Right lobe of liver (tissue), 6 donors: ENCODE measurements around the gene PTPRN2. TPM values are rescaled to one million over a fixed set of nuclear protein-coding genes. Genes with fewer than 3 reads are reported as not detected.

Experiments used
- ATAC-seq, 4 donors: fragments of 200-7000 bp; cut with Tn5 transposase; one replicate each; pipeline ENCODE4 v1.9.1; 2020; ENCODE audit warnings: mild to moderate bottlenecking in 4 of 4, moderate library complexity in 4 of 4
- DNase-seq, 3 donors: peaks; one replicate each; pipeline ENCODE4 v3.0.0-alpha.2; 2020
- H3K27ac ChIP-seq, 3 donors: fragments of 200-600 bp; one replicate each; pipeline ENCODE4 v1.8.0; 2022
- H3K27me3 ChIP-seq, 2 donors: fragments of 200-600 bp; one replicate each; pipeline ENCODE4 v1.8.0; 2022
- H3K36me3 ChIP-seq, 4 donors: fragments of 200-600 bp; sonication (generic) in 1 of 4; one replicate each; pipeline versions ENCODE4 v1.5.1 to v1.8.0; 2017 to 2022; ENCODE audit warnings: control low read depth in 1 of 4
- H3K4me1 ChIP-seq, 4 donors: fragments of 200-600 bp; sonication (generic) in 1 of 4; one replicate each; pipeline versions ENCODE4 v1.5.1 to v1.8.0; 2017 to 2022; ENCODE audit warnings: control low read depth in 1 of 4
- H3K4me3 ChIP-seq, 3 donors: fragments of 200-600 bp; one replicate each; pipeline ENCODE4 v1.8.0; 2022
- H3K9me3 ChIP-seq, 4 donors: fragments of 200-600 bp; sonication (generic) in 1 of 4; one replicate each; pipeline versions ENCODE4 v1.5.1 to v1.8.0; 2017 to 2022; ENCODE audit warnings: control low read depth in 1 of 4
- POLR2A ChIP-seq: fragments of 450-650 bp; IDR thresholded peaks from one replicate; pipeline ENCODE4 v1.6.1; 2017; ENCODE audit warnings: antibody characterized with exemption, mild to moderate bottlenecking
- WGBS: methylation state at CpG from one replicate; pipeline ENCODE4 v1.1.6; 2018; ENCODE audit warnings: low coverage, low lambda C conversion rate; ENCODE audit not compliant: insufficient coverage; ENCODE audit errors: missing lambda C conversion rate; 5-methylcytosine and 5-hydroxymethylcytosine counted together
- intact Hi-C, 2 donors: fragments of 100-400 bp; cut with DNase I; formaldehyde crosslinking; loops; one replicate each; pipeline versions ENCODE4 v1.11.2 to v1.14.1; 2022
- total RNA-seq, 6 experiments: library from RNA; depleted of rRNA in 2 of 6; stranded (reverse); fragments of >200 nt in 2 of 6; fragmentation: NEBNext Ultra II Directional in 3 of 6; extraction: Animal tissue kit (Norgen Biotek cat#: 25700) in 3 of 6; gene quantifications; one replicate each; pipeline versions ENCODE4 v1.1.0 to v1.2.4, GENCODE V29; 2016 to 2023
- TF ChIP-seq, protein P1 (sequence below), 4 donors: fragments of 200-600 bp in 3 of 4; fragments of 450-650 bp in 1 of 4; IDR thresholded peaks; one replicate each; pipeline versions ENCODE4 v1.5.1 to v1.8.0; 2016 to 2022; ENCODE audit warnings: antibody characterized with exemption in 4 of 4, mild to moderate bottlenecking in 2 of 4
- donor health status: DM: no; HTN: yes; CAD: no.
- donor health status: DM: no; HTN: no; CAD: no.
- donor health status: DM: no; HTN: no; CAD: no.
- donor health status: DM: no; HTN: yes; CAD: no.
- donor health status: DM: no; HTN: yes; CAD: no.

Gene PTPRN2
- total RNA-seq, 6 experiments from 2014 or later = 0.15 to 0.87 (median 0.67) TPM

DNA sequence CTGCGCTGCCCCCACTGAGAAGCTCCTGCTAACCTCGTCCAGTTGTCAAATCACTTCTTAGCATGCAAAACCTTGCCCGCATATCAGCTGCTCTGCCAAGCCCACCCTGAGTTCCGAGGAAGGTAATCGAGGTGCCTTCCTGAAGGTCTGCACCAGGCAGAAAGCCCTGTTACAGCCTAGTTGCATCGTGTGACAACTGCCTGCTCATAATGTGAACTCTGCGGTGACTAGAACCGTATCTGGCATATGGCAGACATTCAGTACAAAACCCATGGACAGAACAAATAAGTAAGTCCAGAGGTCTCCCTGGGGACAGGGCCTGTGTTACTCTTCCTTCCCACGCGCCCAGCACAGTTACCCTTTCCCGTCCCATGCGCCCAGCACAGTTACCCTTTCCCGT lies 856.5 kb downstream of the PTPRN2 start:
- no peak for DNase-seq
- Histone ChIP-seq H3K4me1 (no peaks in the 10 kb centered on the region), H3K9me3 (no peaks in the 10 kb centered on the region), H3K27ac (no peak overlapping the region), H3K4me3 (no peak overlapping the region), H3K36me3 (no peaks in the 10 kb centered on the region), H3K27me3 (no peaks in the 10 kb centered on the region)
- TF ChIP-seq, protein P1, sequence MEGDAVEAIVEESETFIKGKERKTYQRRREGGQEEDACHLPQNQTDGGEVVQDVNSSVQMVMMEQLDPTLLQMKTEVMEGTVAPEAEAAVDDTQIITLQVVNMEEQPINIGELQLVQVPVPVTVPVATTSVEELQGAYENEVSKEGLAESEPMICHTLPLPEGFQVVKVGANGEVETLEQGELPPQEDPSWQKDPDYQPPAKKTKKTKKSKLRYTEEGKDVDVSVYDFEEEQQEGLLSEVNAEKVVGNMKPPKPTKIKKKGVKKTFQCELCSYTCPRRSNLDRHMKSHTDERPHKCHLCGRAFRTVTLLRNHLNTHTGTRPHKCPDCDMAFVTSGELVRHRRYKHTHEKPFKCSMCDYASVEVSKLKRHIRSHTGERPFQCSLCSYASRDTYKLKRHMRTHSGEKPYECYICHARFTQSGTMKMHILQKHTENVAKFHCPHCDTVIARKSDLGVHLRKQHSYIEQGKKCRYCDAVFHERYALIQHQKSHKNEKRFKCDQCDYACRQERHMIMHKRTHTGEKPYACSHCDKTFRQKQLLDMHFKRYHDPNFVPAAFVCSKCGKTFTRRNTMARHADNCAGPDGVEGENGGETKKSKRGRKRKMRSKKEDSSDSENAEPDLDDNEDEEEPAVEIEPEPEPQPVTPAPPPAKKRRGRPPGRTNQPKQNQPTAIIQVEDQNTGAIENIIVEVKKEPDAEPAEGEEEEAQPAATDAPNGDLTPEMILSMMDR (IDR thresholded peaks at IDR 0.05) = no peak
- no peak for TF ChIP-seq POLR2A
- intact Hi-C loops = no loop called here
- 41% methylated on average over 6 of the region's 13 CpGs for WGBS
- no peak for ATAC-seq

DNA sequence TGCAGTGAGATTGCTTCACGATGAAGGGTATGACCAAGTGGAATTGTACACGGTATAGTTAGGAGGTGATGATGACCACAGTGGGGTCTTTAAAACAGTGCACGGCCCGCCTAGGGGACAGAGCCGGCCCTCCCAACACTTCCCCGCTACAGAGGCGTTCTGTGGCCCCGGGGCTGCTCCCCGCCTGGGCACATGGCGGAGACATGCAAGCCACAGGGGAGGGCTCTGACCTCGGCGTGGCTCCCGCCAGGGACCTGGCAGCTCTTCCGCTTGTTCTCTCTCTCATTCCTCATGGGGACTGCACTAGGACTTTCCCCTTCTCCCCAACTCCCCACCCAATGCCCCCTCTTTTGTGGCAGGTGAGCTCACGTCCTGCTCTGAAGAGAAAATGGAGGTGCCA lies 857.0 kb downstream of the PTPRN2 start:
- H3K27me3 ChIP-seq = no peaks in the 10 kb centered on the region
- no peak for DNase-seq
- WGBS = 58% methylated on average over 2 of the region's 15 CpGs
- H3K9me3 ChIP-seq = no peaks in the 10 kb centered on the region
- no peak overlapping the region for H3K4me3 ChIP-seq
- no peaks in the 10 kb centered on the region for H3K4me1 ChIP-seq
- H3K27ac ChIP-seq = no peak overlapping the region
- intact Hi-C loops = no loop called here
- peak in 1 of 4 donors; percentile 33 for ATAC-seq
- TF ChIP-seq, protein P1 (IDR thresholded peaks at IDR 0.05) = no peak
- TF ChIP-seq POLR2A = no peak
- H3K36me3 ChIP-seq = no peaks in the 10 kb centered on the region

DNA sequence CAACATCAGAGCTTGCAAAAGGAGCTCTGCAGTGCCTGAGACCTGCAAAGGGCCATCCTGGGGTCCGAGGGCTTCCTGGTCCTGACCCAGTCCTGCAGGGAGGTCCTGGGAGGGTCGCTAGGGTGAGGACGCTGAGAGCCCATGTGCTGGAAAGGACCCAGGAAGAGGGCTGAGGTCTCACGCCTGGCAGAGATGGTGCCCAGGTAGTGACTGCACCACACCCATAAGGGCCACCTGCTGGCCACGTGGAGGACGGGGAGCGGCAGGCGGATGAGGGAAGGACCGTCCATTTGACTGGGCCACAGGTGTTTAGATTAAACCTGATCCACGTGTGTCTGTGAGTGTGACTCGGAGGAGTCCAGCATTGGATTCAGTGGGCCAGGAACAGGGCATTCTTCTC lies 858.1 kb downstream of the PTPRN2 start:
- peak in 1 of 4 donors; percentile 29 for ATAC-seq
- TF ChIP-seq, protein P1 (IDR thresholded peaks at IDR 0.05) = no peak
- TF ChIP-seq POLR2A = no peak
- intact Hi-C loops = no loop called here

DNA sequence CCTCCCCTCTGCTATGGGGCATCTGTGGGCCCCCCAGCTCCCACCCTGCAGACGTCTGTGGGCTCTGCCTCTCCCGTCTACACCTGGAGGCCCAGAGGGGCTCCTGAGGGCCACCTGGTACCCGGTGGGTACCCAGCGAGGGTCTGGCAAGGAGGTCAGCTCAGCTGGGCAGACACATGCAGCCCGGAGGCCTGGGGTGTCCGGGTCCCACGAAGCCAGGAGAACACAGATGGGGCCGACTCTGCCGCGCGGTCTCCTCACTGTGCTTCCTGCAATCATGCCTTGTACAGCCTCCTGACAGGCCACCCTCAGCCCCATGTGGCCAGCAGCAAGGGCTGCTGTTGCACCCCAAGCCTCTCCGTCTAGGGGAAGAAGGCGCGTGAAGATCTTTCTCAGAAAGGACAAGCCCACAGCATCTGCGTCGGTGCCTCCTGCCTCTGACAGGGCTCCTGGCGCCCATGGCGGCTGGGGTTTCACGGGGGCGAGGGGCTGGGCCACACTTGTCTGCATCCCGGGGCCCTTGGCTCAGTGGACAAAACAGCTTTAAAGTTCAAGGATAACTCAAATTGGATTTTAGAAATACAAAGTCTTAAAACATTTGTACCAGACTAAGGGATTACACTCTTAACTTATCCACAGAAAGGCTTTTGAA lies 859.5 kb downstream of the PTPRN2 start:
- WGBS = 71% methylated on average over 12 of the region's 21 CpGs
- no peaks in the 10 kb centered on the region for H3K36me3 ChIP-seq
- TF ChIP-seq POLR2A = no peak
- TF ChIP-seq, protein P1 (IDR thresholded peaks at IDR 0.05) = no peak
- intact Hi-C loops = no loop called here
- no peak overlapping the region for H3K4me3 ChIP-seq
- no peaks in the 10 kb centered on the region for H3K9me3 ChIP-seq
- ATAC-seq (peak in 1 of 4 donors; percentile 32), DNase-seq (no peak)
- H3K27ac ChIP-seq = no peak overlapping the region
- H3K4me1 ChIP-seq = no peaks in the 10 kb centered on the region
- no peaks in the 10 kb centered on the region for H3K27me3 ChIP-seq

More for the DNA sequence above, 858.1 kb downstream of the PTPRN2 start:
- Histone ChIP-seq H3K27ac (no peak overlapping the region), H3K9me3 (no peaks in the 10 kb centered on the region), H3K36me3 (no peaks in the 10 kb centered on the region), H3K27me3 (no peaks in the 10 kb centered on the region), H3K4me3 (no peak overlapping the region), H3K4me1 (no peaks in the 10 kb centered on the region)
- WGBS = 42% methylated on average over 2 of the region's 11 CpGs
- no peak for DNase-seq
